A549 (cell line): ENCODE data around the gene LAMC2.

Source experiments
- CBX2 ChIP-seq: fragments of 200-600 bp; sonication (generic); IDR thresholded peaks from 2 replicates; pipeline ENCODE4 v1.6.1; 2016; ENCODE audit warnings: low read depth, mild to moderate bottlenecking, borderline replicate concordance
- EP300 ChIP-seq, 2 experiments: fragments of >200 bp; sonication (Bioruptor Twin); formaldehyde crosslinking; IDR thresholded peaks; 2 replicates in 1 of 2; 3 replicates in 1 of 2; pipeline ENCODE4 v1.6.1; 2016 to 2017
- KDM5A ChIP-seq: fragments of 200-600 bp; sonication (generic); IDR thresholded peaks from 2 replicates; pipeline ENCODE4 v1.6.1; 2016; ENCODE audit warnings: antibody characterized with exemption, mild to moderate bottlenecking
- NR3C1 ChIP-seq: fragments of >200 bp; sonication (Bioruptor Twin); formaldehyde crosslinking; IDR thresholded peaks from 3 replicates; pipeline ENCODE4 v1.6.1; 2017
- ZSCAN20 ChIP-seq: fragments of 250-450 bp; sonication (Bioruptor Pico); IDR thresholded peaks from 2 replicates; pipeline ENCODE4 v1.8.0; 2022; ENCODE audit warnings: mild to moderate bottlenecking, moderate library complexity
- TF ChIP-seq, protein P1 (sequence below): fragments of >200 bp; sonication (Bioruptor Twin); formaldehyde crosslinking; IDR thresholded peaks from 3 replicates; pipeline ENCODE4 v1.5.1; 2016
- TF ChIP-seq, protein P2 (sequence below): fragments of 150-350 bp; IDR thresholded peaks from 2 replicates; pipeline ENCODE4 v1.6.1; 2014; ENCODE audit warnings: low read depth, mild to moderate bottlenecking, low read length
- TF ChIP-seq, protein P3 (sequence below): IDR thresholded peaks from 2 replicates; pipeline ENCODE4 v1.6.1; 2012; ENCODE audit warnings: low read depth, borderline replicate concordance
- TF ChIP-seq, protein P4 (sequence below): IDR thresholded peaks from 2 replicates; pipeline ENCODE4 v1.6.1; 2012
- TF ChIP-seq, protein P5 (sequence below): IDR thresholded peaks from 2 replicates; pipeline ENCODE4 v1.6.1; 2012

DNA sequence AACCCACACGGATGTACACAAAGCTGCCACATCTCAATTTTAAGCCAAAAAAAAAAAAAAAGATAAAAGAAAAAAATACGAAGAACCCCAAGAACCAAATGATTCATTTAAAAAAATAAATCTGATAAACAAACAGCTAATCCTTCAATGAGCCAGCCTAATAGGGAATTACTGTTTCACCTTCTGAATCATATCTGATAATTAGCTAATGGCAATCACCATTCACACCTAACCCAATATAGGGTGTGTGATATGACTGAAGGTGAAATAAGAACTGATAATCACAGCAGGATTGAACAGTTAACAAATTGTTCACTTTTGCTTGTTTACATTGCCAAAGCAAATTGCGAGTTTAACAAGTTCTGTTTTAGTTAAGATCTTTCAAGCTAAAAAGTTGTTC is 61.4 kb downstream of the LAMC2 start:
- TF ChIP-seq, protein P1, sequence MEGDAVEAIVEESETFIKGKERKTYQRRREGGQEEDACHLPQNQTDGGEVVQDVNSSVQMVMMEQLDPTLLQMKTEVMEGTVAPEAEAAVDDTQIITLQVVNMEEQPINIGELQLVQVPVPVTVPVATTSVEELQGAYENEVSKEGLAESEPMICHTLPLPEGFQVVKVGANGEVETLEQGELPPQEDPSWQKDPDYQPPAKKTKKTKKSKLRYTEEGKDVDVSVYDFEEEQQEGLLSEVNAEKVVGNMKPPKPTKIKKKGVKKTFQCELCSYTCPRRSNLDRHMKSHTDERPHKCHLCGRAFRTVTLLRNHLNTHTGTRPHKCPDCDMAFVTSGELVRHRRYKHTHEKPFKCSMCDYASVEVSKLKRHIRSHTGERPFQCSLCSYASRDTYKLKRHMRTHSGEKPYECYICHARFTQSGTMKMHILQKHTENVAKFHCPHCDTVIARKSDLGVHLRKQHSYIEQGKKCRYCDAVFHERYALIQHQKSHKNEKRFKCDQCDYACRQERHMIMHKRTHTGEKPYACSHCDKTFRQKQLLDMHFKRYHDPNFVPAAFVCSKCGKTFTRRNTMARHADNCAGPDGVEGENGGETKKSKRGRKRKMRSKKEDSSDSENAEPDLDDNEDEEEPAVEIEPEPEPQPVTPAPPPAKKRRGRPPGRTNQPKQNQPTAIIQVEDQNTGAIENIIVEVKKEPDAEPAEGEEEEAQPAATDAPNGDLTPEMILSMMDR = no peak
- TF ChIP-seq CBX2 = no peak
- no peak for TF ChIP-seq EP300 (IDR thresholded peaks at IDR 0.05)
- no peak for TF ChIP-seq ZSCAN20 (CRISPR knock-in tag)
- no peak for TF ChIP-seq KDM5A
- no peak for TF ChIP-seq NR3C1
- TF ChIP-seq, protein P2, sequence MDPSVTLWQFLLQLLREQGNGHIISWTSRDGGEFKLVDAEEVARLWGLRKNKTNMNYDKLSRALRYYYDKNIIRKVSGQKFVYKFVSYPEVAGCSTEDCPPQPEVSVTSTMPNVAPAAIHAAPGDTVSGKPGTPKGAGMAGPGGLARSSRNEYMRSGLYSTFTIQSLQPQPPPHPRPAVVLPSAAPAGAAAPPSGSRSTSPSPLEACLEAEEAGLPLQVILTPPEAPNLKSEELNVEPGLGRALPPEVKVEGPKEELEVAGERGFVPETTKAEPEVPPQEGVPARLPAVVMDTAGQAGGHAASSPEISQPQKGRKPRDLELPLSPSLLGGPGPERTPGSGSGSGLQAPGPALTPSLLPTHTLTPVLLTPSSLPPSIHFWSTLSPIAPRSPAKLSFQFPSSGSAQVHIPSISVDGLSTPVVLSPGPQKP = no peak
- TF ChIP-seq, protein P3, sequence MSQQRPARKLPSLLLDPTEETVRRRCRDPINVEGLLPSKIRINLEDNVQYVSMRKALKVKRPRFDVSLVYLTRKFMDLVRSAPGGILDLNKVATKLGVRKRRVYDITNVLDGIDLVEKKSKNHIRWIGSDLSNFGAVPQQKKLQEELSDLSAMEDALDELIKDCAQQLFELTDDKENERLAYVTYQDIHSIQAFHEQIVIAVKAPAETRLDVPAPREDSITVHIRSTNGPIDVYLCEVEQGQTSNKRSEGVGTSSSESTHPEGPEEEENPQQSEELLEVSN = no peak
- TF ChIP-seq, protein P4, sequence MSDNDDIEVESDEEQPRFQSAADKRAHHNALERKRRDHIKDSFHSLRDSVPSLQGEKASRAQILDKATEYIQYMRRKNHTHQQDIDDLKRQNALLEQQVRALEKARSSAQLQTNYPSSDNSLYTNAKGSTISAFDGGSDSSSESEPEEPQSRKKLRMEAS = no peak
- TF ChIP-seq, protein P5, sequence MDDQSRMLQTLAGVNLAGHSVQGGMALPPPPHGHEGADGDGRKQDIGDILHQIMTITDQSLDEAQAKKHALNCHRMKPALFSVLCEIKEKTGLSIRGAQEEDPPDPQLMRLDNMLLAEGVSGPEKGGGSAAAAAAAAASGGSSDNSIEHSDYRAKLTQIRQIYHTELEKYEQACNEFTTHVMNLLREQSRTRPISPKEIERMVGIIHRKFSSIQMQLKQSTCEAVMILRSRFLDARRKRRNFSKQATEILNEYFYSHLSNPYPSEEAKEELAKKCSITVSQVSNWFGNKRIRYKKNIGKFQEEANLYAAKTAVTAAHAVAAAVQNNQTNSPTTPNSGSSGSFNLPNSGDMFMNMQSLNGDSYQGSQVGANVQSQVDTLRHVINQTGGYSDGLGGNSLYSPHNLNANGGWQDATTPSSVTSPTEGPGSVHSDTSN = no peak
